Ovary (tissue), 3 donors: ENCODE results near the gene PHKB.

Experiments
- EP300 ChIP-seq: sonication (generic); formaldehyde crosslinking; IDR thresholded peaks from one replicate; pipeline ENCODE4 v1.6.1; 2017; ENCODE audit warnings: antibody characterized with exemption
- POLR2A ChIP-seq: fragments of 450-650 bp; IDR thresholded peaks from one replicate; pipeline ENCODE4 v1.6.1; 2017; ENCODE audit warnings: antibody characterized with exemption, mild to moderate bottlenecking, moderate library complexity
- TF ChIP-seq, protein P1 (sequence below), 3 donors: fragments of 450-650 bp in 2 of 3; fragments of 200-600 bp in 1 of 3; IDR thresholded peaks; one replicate each; pipeline versions ENCODE4 v1.5.1 to v1.8.0; 2016 to 2022; ENCODE audit warnings: antibody characterized with exemption in 3 of 3, mild to moderate bottlenecking in 1 of 3
- donor health status: DM: no; HTN: no; CAD: no.

DNA sequence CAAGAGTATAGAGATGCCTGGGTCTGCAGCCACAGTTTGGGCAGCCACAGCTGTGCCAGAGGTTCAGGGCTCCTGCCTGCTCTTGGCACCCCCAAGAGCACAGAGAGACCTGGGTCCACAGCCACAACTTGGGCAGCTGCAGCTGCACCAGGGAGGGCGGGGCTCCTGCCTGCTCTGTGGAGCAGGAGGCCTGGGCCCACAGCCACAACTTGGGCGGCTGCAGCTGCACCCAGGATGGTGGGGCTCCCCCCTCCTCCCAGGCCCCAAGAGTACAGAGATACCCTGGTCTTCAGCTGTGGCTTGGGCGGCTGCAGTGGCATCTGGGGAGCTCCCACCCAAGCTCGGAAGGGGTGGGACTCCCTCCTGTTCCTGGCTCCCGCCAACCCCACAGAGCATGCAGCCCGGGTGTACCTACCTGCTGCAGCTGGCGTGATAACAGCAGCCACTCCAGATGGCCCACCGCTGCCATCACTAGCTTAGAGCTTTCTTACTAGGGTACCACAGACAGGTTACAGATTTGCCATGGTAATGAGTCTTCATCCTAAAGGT, 72.7 kb downstream of the PHKB start:
- TF ChIP-seq, protein P1, sequence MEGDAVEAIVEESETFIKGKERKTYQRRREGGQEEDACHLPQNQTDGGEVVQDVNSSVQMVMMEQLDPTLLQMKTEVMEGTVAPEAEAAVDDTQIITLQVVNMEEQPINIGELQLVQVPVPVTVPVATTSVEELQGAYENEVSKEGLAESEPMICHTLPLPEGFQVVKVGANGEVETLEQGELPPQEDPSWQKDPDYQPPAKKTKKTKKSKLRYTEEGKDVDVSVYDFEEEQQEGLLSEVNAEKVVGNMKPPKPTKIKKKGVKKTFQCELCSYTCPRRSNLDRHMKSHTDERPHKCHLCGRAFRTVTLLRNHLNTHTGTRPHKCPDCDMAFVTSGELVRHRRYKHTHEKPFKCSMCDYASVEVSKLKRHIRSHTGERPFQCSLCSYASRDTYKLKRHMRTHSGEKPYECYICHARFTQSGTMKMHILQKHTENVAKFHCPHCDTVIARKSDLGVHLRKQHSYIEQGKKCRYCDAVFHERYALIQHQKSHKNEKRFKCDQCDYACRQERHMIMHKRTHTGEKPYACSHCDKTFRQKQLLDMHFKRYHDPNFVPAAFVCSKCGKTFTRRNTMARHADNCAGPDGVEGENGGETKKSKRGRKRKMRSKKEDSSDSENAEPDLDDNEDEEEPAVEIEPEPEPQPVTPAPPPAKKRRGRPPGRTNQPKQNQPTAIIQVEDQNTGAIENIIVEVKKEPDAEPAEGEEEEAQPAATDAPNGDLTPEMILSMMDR (IDR thresholded peaks at IDR 0.05): no peak
- TF ChIP-seq EP300: no peak
- TF ChIP-seq POLR2A: no peak
